Measurements from ENCODE around the gene GNG14. TPM values are rescaled to one million over a fixed set of nuclear protein-coding genes. Genes with fewer than 3 reads are reported as not detected.

The GNG14 gene
- total and polyA plus RNA-seq, 10 of the 15 experiments (the other 5 are each of a cell fraction or from before 2014, with no cell fraction given): not detected

DNA sequence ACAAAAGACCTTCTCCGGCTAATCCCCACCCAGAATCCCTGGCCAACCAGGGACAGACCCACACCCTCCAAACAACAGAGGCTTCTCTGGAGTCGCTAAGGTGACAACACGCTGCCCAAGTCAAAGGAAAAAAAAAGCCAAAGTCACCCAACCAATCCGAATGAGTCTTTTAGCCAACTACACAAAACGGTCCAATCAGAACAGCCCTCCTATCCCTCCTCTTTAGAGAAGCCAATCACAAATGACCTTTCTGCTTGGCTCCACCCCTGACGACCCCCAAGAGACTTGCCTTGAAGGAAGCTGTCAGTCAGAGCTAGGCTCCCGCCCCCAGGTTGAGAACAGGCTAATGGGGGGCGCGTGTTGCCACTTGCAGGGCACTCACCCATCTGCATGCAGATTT lies 15.2 kb downstream of the GNG14 start (continued):
- TF ChIP-seq NFIC (IDR thresholded peaks at IDR 0.05; ENCODE audit: low read depth, low read length): no peak
- TF ChIP-seq, protein P1, sequence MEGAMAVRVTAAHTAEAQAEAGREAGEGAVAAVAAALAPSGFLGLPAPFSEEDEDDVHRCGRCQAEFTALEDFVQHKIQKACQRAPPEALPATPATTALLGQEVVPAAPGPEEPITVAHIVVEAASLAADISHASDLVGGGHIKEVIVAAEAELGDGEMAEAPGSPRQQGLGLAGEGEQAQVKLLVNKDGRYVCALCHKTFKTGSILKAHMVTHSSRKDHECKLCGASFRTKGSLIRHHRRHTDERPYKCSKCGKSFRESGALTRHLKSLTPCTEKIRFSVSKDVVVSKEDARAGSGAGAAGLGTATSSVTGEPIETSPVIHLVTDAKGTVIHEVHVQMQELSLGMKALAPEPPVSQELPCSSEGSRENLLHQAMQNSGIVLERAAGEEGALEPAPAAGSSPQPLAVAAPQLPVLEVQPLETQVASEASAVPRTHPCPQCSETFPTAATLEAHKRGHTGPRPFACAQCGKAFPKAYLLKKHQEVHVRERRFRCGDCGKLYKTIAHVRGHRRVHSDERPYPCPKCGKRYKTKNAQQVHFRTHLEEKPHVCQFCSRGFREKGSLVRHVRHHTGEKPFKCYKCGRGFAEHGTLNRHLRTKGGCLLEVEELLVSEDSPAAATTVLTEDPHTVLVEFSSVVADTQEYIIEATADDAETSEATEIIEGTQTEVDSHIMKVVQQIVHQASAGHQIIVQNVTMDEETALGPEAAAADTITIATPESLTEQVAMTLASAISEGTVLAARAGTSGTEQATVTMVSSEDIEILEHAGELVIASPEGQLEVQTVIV (IDR thresholded peaks at IDR 0.05; ENCODE audit: borderline replicate concordance, partially characterized antibody): no peak
- no peak for TF ChIP-seq ZNF274 (IDR thresholded peaks at IDR 0.05; ENCODE audit: insufficient read depth, insufficient read length)
- no peak for TF ChIP-seq RUNX3 (IDR thresholded peaks at IDR 0.05; ENCODE audit: low read length)
- TF ChIP-seq ZSCAN29 (IDR thresholded peaks at IDR 0.05): no peak
- TF ChIP-seq BCL11A (IDR thresholded peaks at IDR 0.05; ENCODE audit: low read depth, low read length): no peak
- TF ChIP-seq, protein P2, sequence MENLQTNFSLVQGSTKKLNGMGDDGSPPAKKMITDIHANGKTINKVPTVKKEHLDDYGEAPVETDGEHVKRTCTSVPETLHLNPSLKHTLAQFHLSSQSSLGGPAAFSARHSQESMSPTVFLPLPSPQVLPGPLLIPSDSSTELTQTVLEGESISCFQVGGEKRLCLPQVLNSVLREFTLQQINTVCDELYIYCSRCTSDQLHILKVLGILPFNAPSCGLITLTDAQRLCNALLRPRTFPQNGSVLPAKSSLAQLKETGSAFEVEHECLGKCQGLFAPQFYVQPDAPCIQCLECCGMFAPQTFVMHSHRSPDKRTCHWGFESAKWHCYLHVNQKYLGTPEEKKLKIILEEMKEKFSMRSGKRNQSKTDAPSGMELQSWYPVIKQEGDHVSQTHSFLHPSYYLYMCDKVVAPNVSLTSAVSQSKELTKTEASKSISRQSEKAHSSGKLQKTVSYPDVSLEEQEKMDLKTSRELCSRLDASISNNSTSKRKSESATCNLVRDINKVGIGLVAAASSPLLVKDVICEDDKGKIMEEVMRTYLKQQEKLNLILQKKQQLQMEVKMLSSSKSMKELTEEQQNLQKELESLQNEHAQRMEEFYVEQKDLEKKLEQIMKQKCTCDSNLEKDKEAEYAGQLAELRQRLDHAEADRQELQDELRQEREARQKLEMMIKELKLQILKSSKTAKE (IDR thresholded peaks at IDR 0.05; ENCODE audit: low read depth, poor library complexity, severe bottlenecking): no peak
- no peak for TF ChIP-seq ASH2L (IDR thresholded peaks at IDR 0.05; ENCODE audit: borderline replicate concordance, low read depth)
- no peak for TF ChIP-seq DPF2 (IDR thresholded peaks at IDR 0.05)
- TF ChIP-seq CHD2 (IDR thresholded peaks at IDR 0.05; ENCODE audit: borderline replicate concordance, low read depth, low read length): no peak
- TF ChIP-seq MEF2B (IDR thresholded peaks at IDR 0.05; ENCODE audit: partially characterized antibody, poor library complexity, severe bottlenecking): no peak
- TF ChIP-seq SMAD5 (IDR thresholded peaks at IDR 0.05; ENCODE audit: low read depth): no peak
- no peak for TF ChIP-seq JUNB (IDR thresholded peaks at IDR 0.05)
- no peak for TF ChIP-seq GATAD2B (conservative IDR thresholded peaks at IDR 0.05; ENCODE audit: low read depth)
- TF ChIP-seq NFYB (IDR thresholded peaks at IDR 0.05; ENCODE audit: insufficient read depth, low read depth, low read length): peak; percentile 66
- no peak for TF ChIP-seq BRCA1 (IDR thresholded peaks at IDR 0.05; ENCODE audit: low read depth, low read length)
- no peak for TF ChIP-seq FOXM1 (IDR thresholded peaks at IDR 0.05; ENCODE audit: low read depth, low read length)
- TF ChIP-seq MYC (IDR thresholded peaks at IDR 0.05; ENCODE audit: insufficient read depth, insufficient read length, insufficient replicate concordance, low read length, severe bottlenecking): no peak
- no peak for TF ChIP-seq EED (IDR thresholded peaks at IDR 0.05; ENCODE audit: low read depth)
- TF ChIP-seq SP1 (IDR thresholded peaks at IDR 0.05; ENCODE audit: low read depth, low read length): peak; percentile 68
- TF ChIP-seq, protein P3, sequence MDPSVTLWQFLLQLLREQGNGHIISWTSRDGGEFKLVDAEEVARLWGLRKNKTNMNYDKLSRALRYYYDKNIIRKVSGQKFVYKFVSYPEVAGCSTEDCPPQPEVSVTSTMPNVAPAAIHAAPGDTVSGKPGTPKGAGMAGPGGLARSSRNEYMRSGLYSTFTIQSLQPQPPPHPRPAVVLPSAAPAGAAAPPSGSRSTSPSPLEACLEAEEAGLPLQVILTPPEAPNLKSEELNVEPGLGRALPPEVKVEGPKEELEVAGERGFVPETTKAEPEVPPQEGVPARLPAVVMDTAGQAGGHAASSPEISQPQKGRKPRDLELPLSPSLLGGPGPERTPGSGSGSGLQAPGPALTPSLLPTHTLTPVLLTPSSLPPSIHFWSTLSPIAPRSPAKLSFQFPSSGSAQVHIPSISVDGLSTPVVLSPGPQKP (IDR thresholded peaks at IDR 0.05; ENCODE audit: low read depth, low read length): no peak
- TF ChIP-seq, protein P4, sequence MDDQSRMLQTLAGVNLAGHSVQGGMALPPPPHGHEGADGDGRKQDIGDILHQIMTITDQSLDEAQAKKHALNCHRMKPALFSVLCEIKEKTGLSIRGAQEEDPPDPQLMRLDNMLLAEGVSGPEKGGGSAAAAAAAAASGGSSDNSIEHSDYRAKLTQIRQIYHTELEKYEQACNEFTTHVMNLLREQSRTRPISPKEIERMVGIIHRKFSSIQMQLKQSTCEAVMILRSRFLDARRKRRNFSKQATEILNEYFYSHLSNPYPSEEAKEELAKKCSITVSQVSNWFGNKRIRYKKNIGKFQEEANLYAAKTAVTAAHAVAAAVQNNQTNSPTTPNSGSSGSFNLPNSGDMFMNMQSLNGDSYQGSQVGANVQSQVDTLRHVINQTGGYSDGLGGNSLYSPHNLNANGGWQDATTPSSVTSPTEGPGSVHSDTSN (IDR thresholded peaks at IDR 0.05; ENCODE audit: insufficient replicate concordance, low read depth, low read length): peak; percentile 60
- no peak for TF ChIP-seq ZNF24 (IDR thresholded peaks at IDR 0.05)
- no peak for TF ChIP-seq NR2C1 (IDR thresholded peaks at IDR 0.05)
